H1 (cell line): ENCODE results near the gene PCDHA1. TPM values are rescaled to one million over a fixed set of nuclear protein-coding genes. Genes with fewer than 3 reads are reported as not detected.

Experiments
- CTCF ChIA-PET: fragments of 300-600 bp; sonication (Branson Sonifier 250); formaldehyde crosslinking; loops from one replicate; lab custom pipeline; 2021; ENCODE audit not compliant: partially characterized antibody; lab: Charles Lee
- POLR2A ChIA-PET: fragments of 300-600 bp; sonication (Branson Sonifier 250); formaldehyde crosslinking; loops from one replicate; lab custom pipeline; 2021; ENCODE audit warnings: inconsistent platforms; ENCODE audit not compliant: partially characterized antibody; lab: Charles Lee
- DNase-seq, 2 experiments: peaks; one replicate each; pipeline versions ENCODE4 v3.0.0 to v3.0.0-alpha.2; 2010 to 2022; ENCODE audit warnings: low spot score in 2 of 2, low read depth in 1 of 2, mixed read lengths in 1 of 2
- FAIRE-seq: peaks from 2 replicates; lab custom pipeline; 2011; peaks lifted over from hg19 to GRCh38; lab: Jason Lieb, UNC
- H2AFZ ChIP-seq: 2 replicates; pipeline ENCODE4 v1.8.1; 2012; ENCODE audit warnings: low read length, inconsistent platforms
- H2AK5ac ChIP-seq: 2 replicates; pipeline ENCODE4 v1.6.1; 2013; ENCODE audit warnings: low read depth, low read length
- H2BK120ac ChIP-seq: replicated peaks from 2 replicates; pipeline ENCODE3; 2013; ENCODE audit warnings: low read depth, low read length, inconsistent platforms
- H2BK12ac ChIP-seq: 2 replicates; pipeline ENCODE4 v1.6.1; 2013; ENCODE audit warnings: low read depth, low read length
- H2BK15ac ChIP-seq: 2 replicates; pipeline ENCODE4 v1.6.1; 2013; ENCODE audit warnings: low read length
- H2BK20ac ChIP-seq: 2 replicates; pipeline ENCODE4 v1.6.1; 2013; ENCODE audit warnings: low read length
- H2BK5ac ChIP-seq: 2 replicates; pipeline ENCODE4 v1.6.1; 2013; ENCODE audit warnings: low read depth, low read length
- H3K14ac ChIP-seq: 2 replicates; pipeline ENCODE4 v1.6.1; 2013; ENCODE audit warnings: inconsistent platforms; ENCODE audit not compliant: insufficient read length
- H3K18ac ChIP-seq: 2 replicates; pipeline ENCODE4 v1.6.1; 2013; ENCODE audit warnings: low read length; ENCODE audit errors: extremely low read depth
- H3K23ac ChIP-seq: 2 replicates; pipeline ENCODE4 v1.6.1; 2013; ENCODE audit warnings: inconsistent platforms; ENCODE audit not compliant: insufficient read length
- H3K23me2 ChIP-seq: 2 replicates; pipeline ENCODE4 v1.6.1; 2013; ENCODE audit warnings: low read depth, low read length
- H3K27ac ChIP-seq: 2 replicates; pipeline ENCODE4 v1.6.1; 2011; ENCODE audit warnings: low read depth, low read length, inconsistent platforms
- H3K27me3 ChIP-seq, 4 experiments: replicated peaks in 1 of 4; 1 replicate in 1 of 4; 2 replicates in 3 of 4; pipeline versions ENCODE4 v1.6.1 to v1.8.1; 2011 to 2013; ENCODE audit warnings: low read length in 3 of 4, mild to moderate bottlenecking in 3 of 4, inconsistent platforms in 2 of 4, mixed read lengths in 2 of 4, moderate library complexity in 1 of 4; ENCODE audit not compliant: control insufficient read depth in 3 of 4, insufficient read depth in 3 of 4; ENCODE audit errors: extremely low read depth in 1 of 4
- H3K36me3 ChIP-seq, 4 experiments: 2 replicates each; pipeline versions ENCODE4 v1.6.1 to v1.8.1; 2011 to 2013; ENCODE audit warnings: mild to moderate bottlenecking in 4 of 4, low read length in 3 of 4, moderate library complexity in 2 of 4, control low read depth in 1 of 4, inconsistent platforms in 1 of 4; ENCODE audit not compliant: insufficient read depth in 4 of 4, control insufficient read depth in 2 of 4
- H3K4ac ChIP-seq: replicated peaks from 2 replicates; pipeline ENCODE3; 2013; ENCODE audit warnings: low read length, low read depth, mixed read lengths, inconsistent platforms; ENCODE audit not compliant: insufficient read length
- H3K4me1 ChIP-seq, 4 experiments: replicated peaks in 1 of 4; 1 replicate in 1 of 4; 2 replicates in 3 of 4; pipeline versions ENCODE4 v1.6.1 to v1.8.1; 2011 to 2013; ENCODE audit warnings: low read length in 3 of 4, inconsistent platforms in 2 of 4, mixed read lengths in 1 of 4; ENCODE audit not compliant: insufficient read depth in 4 of 4, control insufficient read depth in 3 of 4
- H3K4me2 ChIP-seq, 2 experiments: 2 replicates each; pipeline versions ENCODE4 v1.6.1 to v1.8.1; 2011 to 2013; ENCODE audit warnings: low read depth in 2 of 2, low read length in 2 of 2, control low read depth in 1 of 2, inconsistent platforms in 1 of 2, mild to moderate bottlenecking in 1 of 2; ENCODE audit not compliant: insufficient read depth in 1 of 2
- H3K4me3 ChIP-seq, 4 experiments: fragments of 200-600, 300-600 bp in 1 of 4; sonication (generic), shearing (Covaris generic), sonication (Bioruptor Twin) in 1 of 4; 2 replicates each; pipeline versions ENCODE4 v1.5.1 to v1.8.1; 2011 to 2016; ENCODE audit warnings: low read length in 4 of 4, low read depth in 3 of 4, control low read depth in 2 of 4, inconsistent platforms in 2 of 4, mild to moderate bottlenecking in 2 of 4, mixed read lengths in 1 of 4, moderate library complexity in 1 of 4; ENCODE audit not compliant: insufficient read depth in 2 of 4; ENCODE audit errors: extremely low read depth in 1 of 4
- H3K56ac ChIP-seq: replicated peaks from 2 replicates; pipeline ENCODE3; 2013; ENCODE audit warnings: low read depth, mild to moderate bottlenecking, mixed read lengths, low read length, inconsistent platforms; ENCODE audit not compliant: insufficient read length
- H3K79me1 ChIP-seq: 2 replicates; pipeline ENCODE4 v1.6.1; 2013; ENCODE audit warnings: low read depth, low read length, control low read depth
- H3K79me2 ChIP-seq, 2 experiments: 2 replicates each; pipeline versions ENCODE4 v1.6.1 to v1.8.1; 2012 to 2013; ENCODE audit warnings: low read length in 2 of 2, mild to moderate bottlenecking in 2 of 2, inconsistent platforms in 1 of 2; ENCODE audit not compliant: insufficient read depth in 2 of 2, control insufficient read depth in 1 of 2
- H3K9ac ChIP-seq, 4 experiments: replicated peaks in 1 of 4; 1 replicate in 1 of 4; 2 replicates in 3 of 4; pipeline versions ENCODE4 v1.6.1 to v1.8.1; 2011 to 2013; ENCODE audit warnings: low read depth in 3 of 4, low read length in 3 of 4, control low read depth in 2 of 4, mild to moderate bottlenecking in 2 of 4, moderate library complexity in 2 of 4, inconsistent platforms in 1 of 4; ENCODE audit errors: extremely low read depth in 1 of 4
- H3K9me3 ChIP-seq, 2 experiments: 2 replicates each; pipeline versions ENCODE4 v1.6.1 to v1.8.1; 2012 to 2013; ENCODE audit warnings: mild to moderate bottlenecking in 2 of 2, moderate library complexity in 2 of 2, control low read depth in 1 of 2, inconsistent platforms in 1 of 2, low read depth in 1 of 2, low read length in 1 of 2, mixed read lengths in 1 of 2; ENCODE audit not compliant: insufficient read depth in 2 of 2
- H4K20me1 ChIP-seq, 2 experiments: replicated peaks in 1 of 2; 2 replicates each; pipeline versions ENCODE3 to v1.8.1; 2011 to 2013; ENCODE audit warnings: inconsistent platforms in 2 of 2, low read length in 2 of 2, mild to moderate bottlenecking in 1 of 2; ENCODE audit not compliant: insufficient read depth in 2 of 2, control insufficient read depth in 1 of 2
- H4K5ac ChIP-seq: 2 replicates; pipeline ENCODE4 v1.6.1; 2013; ENCODE audit warnings: low read length, low read depth, mixed read lengths, inconsistent platforms; ENCODE audit not compliant: insufficient read length
- H4K8ac ChIP-seq: 2 replicates; pipeline ENCODE4 v1.8.0; 2013; ENCODE audit warnings: mild to moderate bottlenecking, moderate library complexity, low read length, inconsistent platforms; ENCODE audit not compliant: insufficient read depth; ENCODE audit errors: extremely low read depth
- H4K91ac ChIP-seq: replicated peaks from 2 replicates; pipeline ENCODE3; 2013; ENCODE audit warnings: low read length, mixed read lengths, inconsistent platforms; ENCODE audit not compliant: insufficient read length
- JUN ChIP-seq: IDR thresholded peaks from 2 replicates; pipeline ENCODE4 v1.6.1; 2011; ENCODE audit warnings: low read depth, mild to moderate bottlenecking, improper control_type of control experiment, low read length
- POU5F1 ChIP-seq: IDR thresholded peaks from 2 replicates; pipeline ENCODE4 v1.6.1; 2011; ENCODE audit warnings: low read depth, mild to moderate bottlenecking, low read length, moderate library complexity
- WGBS, 2 experiments: shearing (Covaris generic) in 1 of 2; methylation state at CpG; one replicate each; pipeline versions ENCODE4 v1.1.6 to v1.1.7; 2013 to 2015; ENCODE audit warnings: low lambda C conversion rate in 2 of 2, mixed read lengths in 2 of 2, inconsistent platforms in 1 of 2, low coverage in 1 of 2, missing lambda C conversion rate in 1 of 2; ENCODE audit not compliant: insufficient replicate concordance in 2 of 2, insufficient coverage in 1 of 2, insufficient read length in 1 of 2; ENCODE audit errors: extremely low coverage in 1 of 2, missing lambda C conversion rate in 1 of 2; 5-methylcytosine and 5-hydroxymethylcytosine counted together
- polyA plus RNA-seq, 7 experiments: library from polyadenylated mRNA; depleted of rRNA in 3 of 7; stranded (reverse) in 5 of 7; unstranded in 2 of 7; fragments of >200 nt in 5 of 7; fragments of 200-250 nt in 2 of 7; gene quantifications; 1 replicate in 5 of 7; 2 replicates in 1 of 7; 4 replicates in 1 of 7; pipeline versions ENCODE4 v1.2.1 to v1.2.3, GENCODE V29; 2011 to 2013; ENCODE audit warnings: missing spikeins in 2 of 7, mixed read lengths in 2 of 7
- total RNA-seq: library from RNA; stranded (reverse); fragmentation: NEBNext Ultra II Directional; extraction: Animal tissue kit (Norgen Biotek cat#: 25700); gene quantifications from 2 replicates; pipeline ENCODE4 v1.2.1, GENCODE V29; 2021

PCDHA1 gene
- total and polyA plus RNA-seq, 2 of the 8 experiments (the other 6 are each of a cell fraction or from before 2014, with no cell fraction given), result 0.23 to 0.50 TPM

DNA sequence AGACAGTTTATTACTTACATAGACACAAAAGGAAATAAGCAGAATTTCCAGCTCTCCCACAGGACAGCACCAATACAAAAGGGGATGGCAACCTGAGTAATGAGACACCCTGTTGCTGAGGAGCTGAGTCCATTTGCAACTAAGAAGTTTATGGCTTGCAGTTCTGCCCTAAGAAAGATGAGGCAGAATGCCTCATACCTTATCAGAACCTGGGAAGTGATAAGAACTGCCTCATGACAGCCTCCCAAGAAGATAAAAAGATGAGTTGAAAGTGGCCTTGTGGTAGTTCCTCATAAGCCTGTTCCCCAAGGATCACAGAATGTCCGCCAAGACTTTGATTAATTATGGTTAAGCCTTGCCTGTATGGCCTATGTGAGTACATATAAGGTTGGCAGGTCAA is 44.0 kb upstream of the PCDHA1 start:
- no peak overlapping the region for H3K9ac ChIP-seq
- no peak overlapping the region for H2BK15ac ChIP-seq
- H3K27ac ChIP-seq, result no peak overlapping the region
- H3K23me2 ChIP-seq, result no peaks in the 10 kb centered on the region
- H3K79me1 ChIP-seq, result no peaks in the 10 kb centered on the region
- H3K4me2 ChIP-seq, result no peak overlapping the region
- no peak overlapping the region for H4K8ac ChIP-seq
- no peaks in the 10 kb centered on the region for H3K4me1 ChIP-seq
- no peak overlapping the region for H4K91ac ChIP-seq
- no peak overlapping the region for H2BK120ac ChIP-seq
- peaks cover 16 to 31% of the 10 kb centered on the region in 2 experiments; a peak in 3 of 4 replicates for H3K9me3 ChIP-seq
- no peak overlapping the region for H2AK5ac ChIP-seq
- no peak overlapping the region for H3K4ac ChIP-seq
- POLR2A ChIA-PET, result no interaction called here
- H3K27me3 ChIP-seq, result no peaks in the 10 kb centered on the region
- no peaks in the 10 kb centered on the region for H4K20me1 ChIP-seq
- CTCF ChIA-PET, result interaction anchor here (0.6 to 1.1 kb wide), 3 partner anchors 8 to 44 kb away, joined by 3 read pairs; partner anchors contain the start of gene PCDHA1
- no peak overlapping the region for H3K18ac ChIP-seq
- TF ChIP-seq JUN (no peak), POU5F1 (no peak)
- WGBS, 2 experiments, result 65% methylated on average over 1 of the region's 1 CpG; no CpG with 5 or more reads in 1 of the 2 experiments
- H2AFZ ChIP-seq, result no peak overlapping the region
- no peaks in the 10 kb centered on the region for H3K36me3 ChIP-seq
- H3K4me3 ChIP-seq, result no peak overlapping the region
- DNase-seq (no peak), FAIRE-seq (no peak)
- H2BK20ac ChIP-seq, result no peak overlapping the region
- H2BK5ac ChIP-seq, result no peak overlapping the region
- no peak overlapping the region for H3K56ac ChIP-seq
- H3K79me2 ChIP-seq, result no peaks in the 10 kb centered on the region
- H2BK12ac ChIP-seq, result no peak overlapping the region
- H3K23ac ChIP-seq, result no peak overlapping the region
- no peak overlapping the region for H3K14ac ChIP-seq
- no peak overlapping the region for H4K5ac ChIP-seq
